CD4-positive, alpha-beta T cell treated with Interleukin-1 beta for 1 hour (primary cell): ENCODE data around the gene PIGO.

Experiments used
- DNase-seq, 2 donors: peaks; one replicate each; pipeline ENCODE4 v3.0.0-alpha.2; 2020 to 2022

Gene PIGO

GRCh38 chr9:35070823-35071813 is 25.3 kb downstream of the PIGO start:
- no peak for DNase-seq

GRCh38 chr9:35069020-35069419 is 27.4 kb downstream of the PIGO start:
- DNase-seq, result no peak

- DNase-seq, result no peak
These were observed 29.3 kb downstream of the PIGO start for GRCh38 chr9:35067056-35067455.

- no peak for DNase-seq
These were observed 35.7 kb downstream of the PIGO start for GRCh38 chr9:35060548-35061207.

- DNase-seq, result no peak
These were observed 37.0 kb downstream of the PIGO start for GRCh38 chr9:35059438-35059837.

- DNase-seq, result no peak
These were observed 39.1 kb downstream of the PIGO start for GRCh38 chr9:35057271-35057620.

- no peak for DNase-seq
These were observed 39.7 kb downstream of the PIGO start for GRCh38 chr9:35056571-35057270.

GRCh38 chr9:35054871-35055644 is 41.3 kb downstream of the PIGO start:
- DNase-seq, result no peak

- no peak for DNase-seq
These were observed 42.1 kb downstream of the PIGO start for GRCh38 chr9:35054185-35054835.

- peak; percentile 41 to 50 for DNase-seq
These were observed 45.1 kb downstream of the PIGO start for GRCh38 chr9:35051069-35051967.

- DNase-seq, result no peak
These were observed 47.9 kb downstream of the PIGO start for GRCh38 chr9:35048511-35048910.

- DNase-seq, result no peak
These were observed 52.3 kb downstream of the PIGO start for GRCh38 chr9:35044071-35044470.

- no peak for DNase-seq
These were observed 53.4 kb downstream of the PIGO start for GRCh38 chr9:35042891-35043545.

GRCh38 chr9:35042081-35042604 is 54.2 kb downstream of the PIGO start:
- no peak for DNase-seq
